Measurements from ENCODE around the gene SBK3.
"Not testable (repeated sequence)": the region's sequence is repeated elsewhere in the genome, so short reads cannot be mapped to it uniquely, and the experiment has no call there.

SBK3 gene

GRCh38 chr19:55526216-55527196 lies 18.8 kb downstream of the SBK3 start:
- H3K4me3 ChIP-seq (ENCODE audit: low read depth, low read length), result no peak overlapping the region
- peak; percentile 71 for DNase-seq (ENCODE audit: low read depth)

- DNase-seq (ENCODE audit: low read depth), result no peak
- no peak overlapping the region for H3K4me3 ChIP-seq (ENCODE audit: low read depth, low read length)
Measured at GRCh38 chr19:55525289-55526101, 19.8 kb downstream of the SBK3 start.

DNA sequence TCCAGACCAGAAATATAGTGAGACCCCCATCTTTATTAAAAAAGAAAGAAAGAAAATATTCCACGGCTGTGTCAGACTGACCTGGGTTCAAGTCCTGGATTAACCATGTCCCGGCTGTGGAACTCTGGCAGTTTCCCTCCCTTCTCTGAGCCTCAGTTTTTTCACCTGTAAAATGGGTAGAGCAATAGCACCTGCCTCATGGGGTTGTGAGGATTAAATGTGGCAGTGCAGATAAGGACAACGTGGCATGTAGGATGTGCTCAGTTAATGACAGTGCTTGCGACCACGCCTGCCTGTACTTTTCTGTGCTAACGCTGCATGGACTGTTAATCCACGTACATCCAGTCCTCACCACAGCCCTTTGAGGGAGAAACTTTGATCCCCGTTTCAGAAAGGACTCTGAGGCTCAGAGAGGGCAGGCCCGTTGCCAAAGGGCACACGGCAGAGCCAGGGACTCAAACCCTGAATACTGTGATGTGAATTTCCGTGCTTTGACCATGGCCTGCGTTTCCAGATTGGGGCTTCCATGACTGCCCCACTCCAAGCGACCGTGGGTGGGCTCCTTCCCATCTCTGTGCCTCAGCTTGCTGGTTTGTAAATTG lies 24.6 kb downstream of the SBK3 start:
- no peak overlapping the region for H3K4me3 ChIP-seq (ENCODE audit: low read depth, low read length)
- no peak for DNase-seq (ENCODE audit: low read depth)

DNA sequence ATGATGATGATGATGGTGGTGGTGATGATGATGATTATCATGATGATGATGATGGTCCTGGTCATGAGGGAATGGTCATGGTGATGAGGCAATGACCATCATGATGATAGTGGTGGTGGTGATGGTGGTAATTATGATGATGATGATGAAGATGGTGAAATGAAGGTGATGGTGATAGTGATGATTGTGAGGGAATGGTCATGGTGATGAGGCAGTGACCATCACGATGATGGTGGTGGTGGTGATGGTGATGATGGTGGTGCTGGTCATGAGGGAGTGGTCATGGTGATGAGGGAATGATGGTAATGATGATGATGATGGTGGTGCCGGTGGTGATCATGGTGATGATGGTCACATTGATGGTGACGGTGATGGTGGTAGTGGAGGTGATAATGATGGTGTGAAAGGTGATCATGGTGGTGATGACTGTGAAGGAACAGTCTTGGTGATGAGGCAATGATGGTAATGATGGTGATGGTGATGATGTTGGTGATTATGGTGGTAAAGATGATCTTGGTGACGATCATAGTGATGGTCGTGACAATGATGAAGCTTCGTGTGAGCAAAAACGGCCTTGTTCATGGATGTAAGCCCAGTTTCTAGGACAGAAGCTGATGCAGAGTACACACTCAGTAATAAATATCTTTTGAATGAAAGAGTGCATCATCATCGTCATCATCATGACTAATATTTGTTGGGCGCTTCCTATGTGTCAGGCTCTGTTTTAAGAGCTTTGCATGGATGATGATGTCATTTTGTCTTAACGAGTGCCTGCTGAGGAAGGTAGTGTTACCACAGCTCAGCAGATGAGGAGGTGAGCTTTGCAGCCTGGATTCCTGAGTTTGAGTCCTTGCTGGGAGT lies 25.7 kb downstream of the SBK3 start:
- H3K4me3 ChIP-seq (ENCODE audit: low read depth, low read length), result no peak overlapping the region
- DNase-seq (ENCODE audit: low read depth), result peak; percentile 78

- DNase-seq (ENCODE audit: low read depth), result peak; percentile 68
- H3K4me3 ChIP-seq (ENCODE audit: low read depth, low read length), result peak overlapping the region; percentile 34
Measured at GRCh38 chr19:55516878-55517620, 28.3 kb downstream of the SBK3 start.

GRCh38 chr19:55508120-55508519 lies 37.2 kb downstream of the SBK3 start:
- no peak for DNase-seq (ENCODE audit: low read depth)

DNA sequence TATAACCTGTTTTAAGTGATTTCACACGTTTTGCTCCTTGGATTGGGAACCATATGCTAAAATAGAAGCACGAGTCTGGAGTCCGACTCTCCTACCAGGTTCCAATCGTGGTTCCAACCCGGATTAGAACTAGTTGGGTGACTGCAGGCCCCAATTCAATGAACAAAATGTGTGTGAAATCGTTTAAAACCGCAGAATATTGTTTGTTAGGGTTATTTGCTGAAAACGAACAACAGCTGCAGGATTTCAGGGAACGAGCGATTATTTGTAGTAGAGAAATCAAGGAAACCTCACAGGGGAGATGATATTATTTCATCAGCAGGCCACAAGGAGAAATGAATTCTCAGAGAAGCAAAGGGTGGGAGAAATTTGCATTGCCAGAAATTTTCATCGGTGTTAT lies 40.4 kb downstream of the SBK3 start:
- no peak for DNase-seq (ENCODE audit: low read depth)

More at GRCh38 chr19:55508120-55508519, 37.2 kb downstream of the SBK3 start:
- no peak overlapping the region for H3K4me3 ChIP-seq (ENCODE audit: low read depth, low read length)

DNA sequence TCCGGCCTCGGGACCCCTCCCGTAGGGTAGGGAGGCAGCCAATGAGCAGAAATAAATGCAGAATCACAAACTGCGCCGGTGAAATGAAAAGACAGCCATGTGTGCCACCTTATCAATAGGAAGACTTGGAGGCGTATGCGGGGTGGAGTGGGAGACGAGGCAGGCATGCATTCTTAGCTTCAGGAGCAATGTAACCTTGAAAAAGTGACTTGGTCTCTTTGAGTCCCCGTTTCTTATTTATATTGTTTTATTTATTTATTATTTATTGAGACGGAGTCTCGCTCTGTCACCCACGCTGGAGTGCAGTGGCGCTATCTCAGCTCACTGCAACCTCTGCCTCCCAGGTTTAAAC lies 41.1 kb downstream of the SBK3 start:
- DNase-seq (ENCODE audit: low read depth), result no peak
- H3K4me3 ChIP-seq (ENCODE audit: low read depth, low read length), result peak overlapping the region; percentile 46

More for the DNA sequence above, 40.4 kb downstream of the SBK3 start:
- no peak overlapping the region for H3K4me3 ChIP-seq (ENCODE audit: low read depth, low read length)

DNA sequence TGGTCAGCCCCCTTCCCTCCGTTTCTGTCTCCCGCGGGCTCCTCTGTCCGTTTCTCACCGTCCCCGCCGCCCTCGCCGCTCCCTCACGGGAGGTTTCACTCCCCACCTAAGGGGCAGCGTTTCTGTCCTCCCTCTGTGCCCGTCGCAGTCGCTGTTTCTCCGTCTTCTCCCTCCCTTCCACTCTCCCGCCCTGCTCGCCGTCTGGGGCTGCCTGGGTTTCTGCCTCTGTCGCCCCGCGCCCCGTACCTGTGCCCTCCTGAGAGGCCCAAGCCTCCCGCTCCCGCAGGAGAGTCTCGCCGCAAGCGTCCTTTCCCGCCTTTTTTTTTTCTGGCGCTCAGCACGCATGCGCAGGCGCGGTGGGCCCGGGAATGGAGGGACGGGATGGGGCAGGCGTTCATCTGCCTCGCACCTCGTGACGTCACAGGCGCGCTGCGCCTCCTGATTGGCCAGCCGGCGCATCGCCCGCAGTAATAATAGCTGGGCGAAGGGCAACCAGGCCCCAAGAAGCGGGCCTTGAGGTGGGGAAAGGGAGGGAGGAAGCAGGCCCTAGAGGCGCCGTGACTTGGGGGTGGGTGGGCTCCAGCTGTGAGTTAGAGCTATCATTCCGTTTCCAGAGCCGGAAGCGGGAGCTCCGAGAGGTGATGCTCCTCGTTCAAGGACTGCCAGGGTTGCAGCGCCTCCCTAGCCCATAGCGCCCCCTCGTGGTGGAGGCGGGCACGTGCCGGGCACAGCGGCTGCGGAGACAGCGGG lies 41.7 kb downstream of the SBK3 start:
- DNase-seq (ENCODE audit: low read depth), result no peak
- H3K4me3 ChIP-seq (ENCODE audit: low read depth, low read length), result peak overlapping the region; percentile 46

GRCh38 chr19:55503157-55503501 lies 42.2 kb downstream of the SBK3 start:
- H3K4me3 ChIP-seq (ENCODE audit: low read depth, low read length), result no peak overlapping the region
- no peak for DNase-seq (ENCODE audit: low read depth)

DNA sequence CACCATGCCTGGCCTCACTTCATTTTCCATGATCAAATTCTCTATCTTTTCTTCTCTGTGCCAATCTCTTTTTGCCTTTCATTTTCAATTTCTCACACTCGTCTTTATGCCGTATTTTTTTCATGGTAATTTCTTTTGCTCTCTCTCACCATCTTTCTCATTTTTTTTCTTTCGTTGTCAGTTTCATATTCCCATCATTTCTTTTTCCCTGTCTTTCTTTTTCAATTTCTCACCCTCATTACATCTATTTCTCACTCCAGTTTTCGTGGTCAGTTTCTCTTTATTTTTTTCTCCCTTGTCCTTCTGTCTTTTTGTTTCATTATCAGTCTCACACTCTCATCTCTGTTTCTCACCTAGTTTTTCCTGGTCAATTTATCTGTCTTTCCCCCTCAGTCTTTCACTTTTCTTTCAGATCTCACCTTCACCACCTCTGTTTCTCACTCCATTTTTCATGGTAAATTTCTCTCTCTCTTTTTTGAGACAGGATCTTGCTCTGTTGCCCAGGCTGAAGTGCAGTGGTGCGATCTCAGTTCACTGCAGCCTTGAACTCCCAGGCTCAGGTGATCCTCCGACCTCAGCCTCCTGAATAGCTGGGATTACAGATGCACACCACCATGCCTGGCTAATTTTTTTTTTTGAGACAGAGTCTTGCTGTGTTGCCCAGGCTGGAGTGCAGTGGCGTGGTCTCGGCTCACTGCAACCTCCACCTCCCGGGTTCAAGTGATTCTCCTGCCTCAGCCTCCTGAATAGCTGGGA lies 43.0 kb downstream of the SBK3 start:
- no peak for DNase-seq (ENCODE audit: low read depth)
- H3K4me3 ChIP-seq (ENCODE audit: low read depth, low read length), result no peak overlapping the region

GRCh38 chr19:55500368-55500952 lies 44.9 kb downstream of the SBK3 start:
- DNase-seq (ENCODE audit: low read depth), result no peak
- no peak overlapping the region for H3K4me3 ChIP-seq (ENCODE audit: low read depth, low read length)

DNA sequence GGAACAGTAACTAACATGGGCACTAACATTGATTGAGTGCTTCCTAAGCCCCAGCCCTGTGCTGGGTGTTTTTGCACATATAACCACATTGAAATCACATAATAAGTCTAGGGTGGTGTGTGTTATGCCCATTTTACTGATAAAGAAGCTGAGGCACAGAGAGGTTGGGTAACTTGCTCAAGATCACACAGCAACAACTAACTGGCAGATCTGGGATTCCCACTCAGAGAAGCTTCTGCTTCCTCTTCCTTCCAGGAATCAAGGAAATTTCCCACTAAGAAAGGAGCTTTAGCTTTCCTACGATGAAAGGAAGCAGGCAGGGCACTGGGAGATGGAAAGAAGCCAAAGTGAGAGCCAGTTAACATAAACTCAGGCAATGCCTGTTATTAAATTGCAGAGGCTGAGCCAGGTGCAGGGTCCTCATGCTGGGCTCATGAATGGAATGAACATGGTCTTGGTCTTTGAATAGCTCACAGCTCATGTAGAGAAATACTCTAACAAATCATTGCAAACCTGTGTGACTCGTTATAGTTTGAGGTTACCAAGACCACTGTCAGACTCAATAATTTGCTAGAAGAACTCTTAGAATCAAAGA lies 47.0 kb downstream of the SBK3 start:
- H3K4me3 ChIP-seq (ENCODE audit: low read depth, low read length), result no peak overlapping the region
- DNase-seq (ENCODE audit: low read depth), result no peak

DNA sequence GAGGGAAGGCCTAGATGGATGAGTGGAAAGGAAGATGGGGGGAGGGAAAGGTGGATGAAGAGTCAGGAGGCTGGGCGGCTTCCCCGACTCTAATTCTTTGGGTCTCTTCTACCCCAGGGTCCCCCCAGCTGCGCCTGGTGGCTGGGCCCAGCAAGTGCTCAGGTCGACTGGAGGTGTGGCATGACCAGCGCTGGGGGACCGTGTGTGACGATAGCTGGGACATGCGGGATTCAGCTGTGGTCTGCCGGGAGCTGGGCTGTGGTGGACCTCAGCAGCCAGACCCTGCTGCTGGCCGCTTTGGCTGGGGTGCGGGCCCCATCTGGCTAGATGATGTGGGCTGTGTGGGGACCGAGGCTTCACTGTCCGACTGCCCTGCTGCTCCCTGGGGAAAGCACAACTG lies 47.6 kb downstream of the SBK3 start:
- no peak overlapping the region for H3K4me3 ChIP-seq (ENCODE audit: low read depth, low read length)
- DNase-seq (ENCODE audit: low read depth), result no peak

- not testable (repeated sequence) for H3K4me3 ChIP-seq (ENCODE audit: low read depth, low read length); DNase-seq (ENCODE audit: low read depth)
Measured at GRCh38 chr19:55496820-55497219, 48.5 kb downstream of the SBK3 start.

- no peak for DNase-seq (ENCODE audit: low read depth)
- no peak overlapping the region for H3K4me3 ChIP-seq (ENCODE audit: low read depth, low read length)
Measured at GRCh38 chr19:55495646-55496349, 49.5 kb downstream of the SBK3 start.
